GM19238 (cell line): ENCODE measurements around the gene CCDC77.

Experiments
- DNase-seq: peaks from one replicate; pipeline ENCODE4 v3.0.0; 2011; ENCODE audit warnings: low spot score; ENCODE audit not compliant: insufficient read length

The CCDC77 gene

DNA sequence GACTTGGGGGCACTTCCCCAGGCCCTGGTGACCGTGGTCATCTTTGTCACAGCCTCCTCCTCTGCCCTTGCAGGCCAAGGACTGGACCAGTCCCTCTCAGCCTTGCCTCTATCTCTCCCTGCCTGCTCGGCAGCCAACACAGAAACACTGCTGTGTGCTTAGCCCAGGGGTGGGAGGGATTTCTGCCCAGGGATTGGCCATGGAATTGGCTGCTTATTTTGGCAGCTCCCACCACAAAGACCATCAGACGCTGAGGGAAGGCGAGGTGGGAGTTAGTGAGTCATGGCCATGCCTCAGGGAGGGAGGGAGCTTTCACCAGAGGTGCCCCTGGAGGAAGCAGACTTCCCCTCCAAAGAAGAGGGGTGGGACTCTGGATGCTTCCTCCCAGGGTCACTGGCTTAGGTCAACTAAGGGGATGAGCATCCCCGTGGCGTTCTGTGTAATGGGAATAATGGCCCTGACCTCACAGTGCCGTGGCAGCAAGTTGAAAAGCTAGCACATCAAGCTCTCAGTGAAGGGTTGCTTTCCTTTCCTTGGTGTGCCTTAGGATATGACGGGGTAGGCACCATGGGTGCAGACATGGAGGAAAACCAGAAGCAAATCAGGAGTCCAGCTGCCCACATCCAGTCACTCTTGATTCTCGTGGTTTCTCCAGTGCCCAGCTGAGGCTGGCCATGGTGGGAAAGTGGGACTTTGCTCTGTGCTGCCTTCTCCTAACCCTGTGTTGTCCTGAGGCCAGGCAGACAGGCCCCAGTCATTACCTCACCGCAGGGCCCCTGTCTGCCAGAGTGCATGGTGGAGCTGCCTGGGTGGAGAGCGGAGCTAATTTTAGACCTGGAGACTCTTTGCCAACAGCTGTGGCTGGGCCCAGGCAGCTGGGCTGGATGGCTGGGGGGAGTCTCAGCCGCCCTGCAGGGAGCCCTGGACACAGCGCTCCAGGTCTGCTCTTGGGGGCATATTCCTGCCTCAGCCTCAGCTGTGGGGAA lies 79.7 kb downstream of the CCDC77 start:
- DNase-seq: no peak

DNA sequence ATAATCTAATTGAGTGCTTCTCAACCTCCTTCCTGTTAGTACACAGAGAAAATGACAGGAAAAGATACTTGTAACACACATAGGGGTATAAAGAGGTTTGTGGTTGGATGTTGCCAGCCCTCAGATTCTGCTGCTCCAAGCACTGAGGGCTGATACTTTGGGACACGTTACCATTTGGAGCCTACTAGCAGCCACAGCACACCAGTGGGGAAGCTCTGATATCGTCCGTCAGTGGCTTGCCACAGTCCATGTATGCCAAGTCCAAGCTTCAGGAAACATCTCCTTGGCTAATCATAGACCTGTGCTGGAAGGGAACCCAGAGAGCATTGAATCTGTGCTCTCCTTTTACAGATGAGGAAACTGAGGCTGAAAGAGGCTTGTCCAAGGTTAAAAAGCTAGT lies 80.6 kb downstream of the CCDC77 start:
- DNase-seq: no peak

DNA sequence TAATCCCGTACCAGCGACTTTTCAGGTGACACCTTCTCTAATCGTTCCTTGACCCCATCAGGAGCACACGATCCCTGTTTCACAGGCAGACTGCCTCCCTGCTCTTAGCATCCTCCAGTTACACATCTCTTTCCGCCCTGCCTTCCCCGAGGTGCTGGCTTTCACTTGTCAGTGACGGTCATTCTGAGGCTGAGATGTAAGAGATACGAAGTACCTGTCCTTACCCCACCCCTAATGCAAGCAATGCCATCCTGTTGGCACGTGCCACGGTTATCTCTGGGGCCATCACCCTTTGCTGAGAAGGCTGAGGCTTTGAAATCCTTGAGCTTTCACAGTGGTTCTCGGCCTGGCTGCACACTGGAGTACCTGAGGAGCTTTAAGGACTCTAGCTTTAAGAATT lies 82.7 kb downstream of the CCDC77 start:
- no peak for DNase-seq

DNA sequence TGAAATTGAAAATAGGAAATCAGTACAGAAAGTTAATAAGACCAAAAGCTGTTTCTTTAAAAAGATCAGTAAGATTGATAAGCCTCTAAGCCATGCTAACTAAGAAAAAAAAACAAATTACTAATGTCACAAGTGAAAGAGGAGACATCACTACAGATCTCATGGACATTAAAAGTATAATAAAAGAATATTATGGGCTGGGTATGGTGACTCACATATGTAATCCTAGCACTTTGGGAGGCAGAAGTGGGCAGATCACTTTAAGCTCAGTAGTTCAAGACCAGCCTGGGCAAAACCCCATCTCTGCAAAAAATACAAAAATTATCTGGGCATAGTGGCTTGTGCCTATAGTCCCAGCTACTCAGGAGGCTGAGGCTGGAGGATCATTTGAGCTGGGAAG lies 88.8 kb downstream of the CCDC77 start:
- DNase-seq: no peak
